Trophoblast cell (in vitro differentiated cells and primary cell): Measurements from ENCODE around the gene UGCG.
"Not testable (repeated sequence)": the region's sequence is repeated elsewhere in the genome, so short reads cannot be mapped to it uniquely, and the experiment has no call there.

Source experiments
- DNase-seq, 2 donors: peaks; one replicate each; pipeline ENCODE4 v3.0.0-alpha.2; 2016
- H2AFZ ChIP-seq: 2 replicates; pipeline ENCODE4 v1.6.1; 2013; ENCODE audit warnings: low read length, moderate library complexity, mild to moderate bottlenecking; ENCODE audit not compliant: insufficient read depth, poor library complexity
- H2AK5ac ChIP-seq: 2 replicates; pipeline ENCODE4 v1.6.1; 2013; ENCODE audit warnings: mild to moderate bottlenecking, low read length
- H2BK120ac ChIP-seq: 2 replicates; pipeline ENCODE4 v1.6.1; 2013; ENCODE audit warnings: low read length, mild to moderate bottlenecking, moderate library complexity; ENCODE audit not compliant: insufficient read depth, poor library complexity
- H2BK12ac ChIP-seq: 2 replicates; pipeline ENCODE4 v1.6.1; 2013; ENCODE audit warnings: mild to moderate bottlenecking, low read length, moderate library complexity
- H2BK5ac ChIP-seq: 2 replicates; pipeline ENCODE4 v1.6.1; 2013; ENCODE audit warnings: low read length, low read depth, moderate library complexity, mild to moderate bottlenecking; ENCODE audit not compliant: poor library complexity
- H3K14ac ChIP-seq: 2 replicates; pipeline ENCODE4 v1.6.1; 2013; ENCODE audit warnings: mild to moderate bottlenecking, low read length
- H3K18ac ChIP-seq: 2 replicates; pipeline ENCODE4 v1.6.1; 2013; ENCODE audit warnings: mild to moderate bottlenecking, low read length
- H3K23ac ChIP-seq: 2 replicates; pipeline ENCODE4 v1.6.1; 2013; ENCODE audit warnings: low read length
- H3K27ac ChIP-seq: 2 replicates; pipeline ENCODE4 v1.5.1; 2013; ENCODE audit warnings: low read depth, mild to moderate bottlenecking, inconsistent platforms, low read length, moderate library complexity
- H3K27me3 ChIP-seq: 2 replicates; pipeline ENCODE4 v1.6.1; 2013; ENCODE audit warnings: inconsistent platforms, mild to moderate bottlenecking, low read length, moderate library complexity; ENCODE audit not compliant: insufficient read depth
- H3K36me3 ChIP-seq, 2 experiments: 1 replicate in 1 of 2; 2 replicates in 1 of 2; pipeline ENCODE4 v1.6.1; 2013; ENCODE audit warnings: low read length in 2 of 2, mild to moderate bottlenecking in 2 of 2, moderate library complexity in 1 of 2; ENCODE audit not compliant: insufficient read depth in 2 of 2, control insufficient read depth in 1 of 2
- H3K4ac ChIP-seq: 2 replicates; pipeline ENCODE4 v1.6.1; 2013; ENCODE audit warnings: low read depth, mild to moderate bottlenecking, low read length, moderate library complexity
- H3K4me1 ChIP-seq, 2 experiments: 1 replicate in 1 of 2; 2 replicates in 1 of 2; pipeline ENCODE4 v1.6.1; 2013; ENCODE audit warnings: low read length in 2 of 2, mild to moderate bottlenecking in 2 of 2, moderate library complexity in 1 of 2; ENCODE audit not compliant: insufficient read depth in 2 of 2, control insufficient read depth in 1 of 2
- H3K4me2 ChIP-seq: 2 replicates; pipeline ENCODE4 v1.6.1; 2013; ENCODE audit warnings: inconsistent platforms, mild to moderate bottlenecking, low read length, moderate library complexity
- H3K4me3 ChIP-seq: 2 replicates; pipeline ENCODE4 v1.5.1; 2013; ENCODE audit warnings: mild to moderate bottlenecking, low read depth, low read length, inconsistent platforms
- H3K79me1 ChIP-seq: one replicate; pipeline ENCODE4 v1.6.1; 2013; ENCODE audit warnings: low read length
- H3K79me2 ChIP-seq: 2 replicates; pipeline ENCODE4 v1.6.1; 2013; ENCODE audit warnings: low read length, mild to moderate bottlenecking; ENCODE audit not compliant: control insufficient read depth, insufficient read depth, poor library complexity
- H3K9ac ChIP-seq: 2 replicates; pipeline ENCODE4 v1.6.1; 2013; ENCODE audit warnings: mild to moderate bottlenecking, low read length
- H3K9me3 ChIP-seq: 2 replicates; pipeline ENCODE4 v1.6.1; 2013; ENCODE audit warnings: low read depth, mild to moderate bottlenecking, control low read depth, inconsistent platforms, low read length; ENCODE audit not compliant: insufficient read depth
- H4K12ac ChIP-seq: 2 replicates; pipeline ENCODE4 v1.6.1; 2013; ENCODE audit warnings: low read depth, mild to moderate bottlenecking, low read length, moderate library complexity
- H4K8ac ChIP-seq: 2 replicates; pipeline ENCODE4 v1.6.1; 2013; ENCODE audit warnings: low read depth, mild to moderate bottlenecking, low read length, moderate library complexity
- H4K91ac ChIP-seq: one replicate; pipeline ENCODE4 v1.6.1; 2013; ENCODE audit warnings: low read depth, mild to moderate bottlenecking, low read length, moderate library complexity
- WGBS: extraction: QIAGEN DNeasy Blood & Tissue Kit; methylation state at CpG from one replicate; pipeline ENCODE4 v1.1.7; 2013; ENCODE audit warnings: missing lambda C conversion rate; ENCODE audit not compliant: insufficient read length, insufficient coverage; ENCODE audit errors: extremely low coverage; 5-methylcytosine and 5-hydroxymethylcytosine counted together

UGCG gene

DNA sequence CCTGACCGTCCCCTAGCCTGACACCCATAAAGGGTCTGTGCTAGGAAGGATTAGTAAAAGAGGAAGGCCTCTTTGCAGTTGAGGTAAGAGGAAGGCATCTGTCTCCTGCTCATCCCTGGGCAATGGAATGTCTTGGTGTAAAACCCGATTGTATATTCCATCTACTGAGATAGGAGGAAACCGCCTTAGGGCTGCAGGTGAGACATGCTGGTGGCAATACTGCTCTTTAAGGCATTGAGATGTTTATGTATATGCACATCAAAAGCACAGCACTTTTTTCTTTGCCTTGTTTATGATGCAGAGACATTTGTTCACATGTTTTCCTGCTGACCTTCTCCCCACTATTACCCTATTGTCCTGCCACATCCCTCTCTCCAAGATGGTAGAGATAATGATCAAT is 20.9 kb upstream of the UGCG start:
- not testable (repeated sequence) for H3K4me2 ChIP-seq, H3K27ac ChIP-seq, H3K79me2 ChIP-seq, H2BK120ac ChIP-seq, H2BK5ac ChIP-seq, H3K4me3 ChIP-seq, H3K36me3 ChIP-seq, H2BK12ac ChIP-seq, H3K14ac ChIP-seq, H3K4me1 ChIP-seq, H3K9ac ChIP-seq, H3K27me3 ChIP-seq, H3K18ac ChIP-seq, H3K9me3 ChIP-seq, H3K23ac ChIP-seq, H4K8ac ChIP-seq, H3K79me1 ChIP-seq, H4K91ac ChIP-seq, H2AK5ac ChIP-seq, H3K4ac ChIP-seq, H4K12ac ChIP-seq, H2AFZ ChIP-seq
- peak; percentile 71 to 87 for DNase-seq
- no CpG with 5 or more reads among the region's 3 CpGs for WGBS

- Histone ChIP-seq H3K23ac (no peak overlapping the region), H3K36me3 (no peaks in the 10 kb centered on the region), H4K8ac (no peak overlapping the region), H3K27me3 (no peaks in the 10 kb centered on the region), H2BK5ac (no peak overlapping the region), H3K4me2 (no peak overlapping the region), H2BK12ac (no peak overlapping the region), H3K4me1 (peaks cover 0 to 2% of the 10 kb centered on the region in 2 experiments), H3K14ac (no peak overlapping the region), H2AFZ (no peak overlapping the region), H3K79me2 (no peaks in the 10 kb centered on the region), H3K18ac (no peak overlapping the region), H3K9ac (no peak overlapping the region), H3K9me3 (no peaks in the 10 kb centered on the region), H3K4me3 (no peak overlapping the region), H4K91ac (no peak overlapping the region), H3K4ac (no peak overlapping the region), H3K79me1 (no peaks in the 10 kb centered on the region), H2BK120ac (no peak overlapping the region), H2AK5ac (no peak overlapping the region), H4K12ac (no peak overlapping the region), H3K27ac (no peak overlapping the region)
- peak in 1 of 2 donors; percentile 75 for DNase-seq
- no CpG with 5 or more reads among the region's 5 CpGs for WGBS
Measured at GRCh38 chr9:111876179-111876578, 20.4 kb upstream of the UGCG start.

DNA sequence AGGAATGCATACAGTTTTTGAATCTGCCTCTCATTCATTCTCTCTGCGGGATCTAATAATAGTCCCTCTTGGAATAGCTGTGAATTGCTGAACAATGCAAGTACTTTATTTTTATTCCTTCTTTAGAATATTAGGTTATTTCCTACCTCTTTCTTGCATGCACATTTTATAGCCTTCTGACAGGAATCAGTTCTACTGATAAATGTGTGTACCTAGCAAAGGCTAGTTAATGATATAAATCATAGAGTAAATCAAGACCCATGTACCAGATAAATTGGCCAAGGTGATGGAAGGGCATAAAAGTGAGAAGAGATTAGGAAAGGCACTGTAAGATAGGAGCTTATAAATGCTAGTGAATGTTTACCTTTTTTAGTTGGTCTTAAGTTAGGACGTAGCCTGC is 19.2 kb upstream of the UGCG start:
- H3K79me2 ChIP-seq = no peaks in the 10 kb centered on the region
- H3K9ac ChIP-seq = no peak overlapping the region
- H4K91ac ChIP-seq = no peak overlapping the region
- no peak for DNase-seq
- no peak overlapping the region for H3K14ac ChIP-seq
- no peak overlapping the region for H3K4ac ChIP-seq
- no peak overlapping the region for H2BK120ac ChIP-seq
- H3K4me1 ChIP-seq = peaks cover 0 to 2% of the 10 kb centered on the region in 2 experiments
- H3K18ac ChIP-seq = no peak overlapping the region
- no peak overlapping the region for H4K8ac ChIP-seq
- H3K9me3 ChIP-seq = no peaks in the 10 kb centered on the region
- H3K4me3 ChIP-seq = no peak overlapping the region
- H2BK12ac ChIP-seq = no peak overlapping the region
- H3K27me3 ChIP-seq = no peaks in the 10 kb centered on the region
- H3K36me3 ChIP-seq = no peaks in the 10 kb centered on the region
- no peak overlapping the region for H3K23ac ChIP-seq
- WGBS = no CpG with 5 or more reads among the region's 2 CpGs
- no peak overlapping the region for H4K12ac ChIP-seq
- no peak overlapping the region for H3K27ac ChIP-seq
- no peak overlapping the region for H2BK5ac ChIP-seq
- H3K79me1 ChIP-seq = no peaks in the 10 kb centered on the region
- H2AFZ ChIP-seq = no peak overlapping the region
- no peak overlapping the region for H2AK5ac ChIP-seq
- H3K4me2 ChIP-seq = no peak overlapping the region

- H3K4me3 ChIP-seq = no peak overlapping the region
Measured at GRCh38 chr9:111878946-111879345, 17.7 kb upstream of the UGCG start.

More at GRCh38 chr9:111878946-111879345, 17.7 kb upstream of the UGCG start:
- Histone ChIP-seq H2BK12ac (no peak overlapping the region), H3K79me2 (no peaks in the 10 kb centered on the region), H3K4ac (no peak overlapping the region), H3K18ac (no peak overlapping the region), H2BK120ac (no peak overlapping the region), H2AFZ (no peak overlapping the region), H3K27me3 (no peaks in the 10 kb centered on the region), H3K9me3 (no peaks in the 10 kb centered on the region), H3K14ac (no peak overlapping the region), H3K23ac (no peak overlapping the region), H3K4me1 (peaks cover 0 to 2% of the 10 kb centered on the region in 2 experiments), H3K36me3 (no peaks in the 10 kb centered on the region), H3K4me2 (no peak overlapping the region), H2AK5ac (no peak overlapping the region), H2BK5ac (no peak overlapping the region), H3K9ac (no peak overlapping the region), H4K91ac (no peak overlapping the region), H4K8ac (no peak overlapping the region), H3K27ac (no peak overlapping the region), H3K79me1 (no peaks in the 10 kb centered on the region), H4K12ac (no peak overlapping the region)
- WGBS = no CpG with 5 or more reads among the region's 3 CpGs
- no peak for DNase-seq
